BJ (cell line): ENCODE results near the gene CBLN4. TPM values are rescaled to one million over a fixed set of nuclear protein-coding genes. Genes with fewer than 3 reads are reported as not detected.

Source experiments
- CTCF ChIA-PET: fragments of 350-600 bp; formaldehyde crosslinking; extraction: SDS; loops from one replicate; lab custom pipeline; 2021; ENCODE audit warnings: antibody characterized with exemption, inconsistent platforms; lab: Yijun Ruan, JAX
- POLR2A ChIA-PET: fragments of 300-600 bp; sonication (Branson Sonifier 250); formaldehyde crosslinking; extraction: SDS; loops from one replicate; lab custom pipeline; 2021; ENCODE audit warnings: antibody characterized with exemption; lab: Charles Lee
- DNase-seq: peaks from one replicate; pipeline ENCODE4 v3.0.0-alpha.2; 2011; ENCODE audit warnings: low read depth
- H3K27me3 ChIP-seq: 2 replicates; pipeline ENCODE4 v1.6.0; 2011; ENCODE audit warnings: low read length; ENCODE audit not compliant: control insufficient read depth, insufficient read depth
- H3K36me3 ChIP-seq: 2 replicates; pipeline ENCODE4 v1.5.1; 2011; ENCODE audit warnings: low read length; ENCODE audit not compliant: control insufficient read depth, insufficient read depth
- H3K4me3 ChIP-seq: 2 replicates; pipeline ENCODE4 v1.5.1; 2011; ENCODE audit warnings: low read depth, mild to moderate bottlenecking, control low read depth, low read length
- CTCF ChIP-seq: IDR thresholded peaks from 2 replicates; pipeline ENCODE4 v1.5.1; 2011; ENCODE audit warnings: low read depth, mild to moderate bottlenecking, control low read depth, inconsistent platforms, low read length, moderate library complexity; ENCODE audit not compliant: insufficient read depth
- polyA plus RNA-seq: library from polyadenylated mRNA; depleted of rRNA; stranded (reverse); fragments of >200 nt; gene quantifications from 2 replicates; pipeline ENCODE4 v1.2.3, GENCODE V29; 2011

Gene CBLN4
- polyA plus RNA-seq, 1 experiment: not detected

DNA sequence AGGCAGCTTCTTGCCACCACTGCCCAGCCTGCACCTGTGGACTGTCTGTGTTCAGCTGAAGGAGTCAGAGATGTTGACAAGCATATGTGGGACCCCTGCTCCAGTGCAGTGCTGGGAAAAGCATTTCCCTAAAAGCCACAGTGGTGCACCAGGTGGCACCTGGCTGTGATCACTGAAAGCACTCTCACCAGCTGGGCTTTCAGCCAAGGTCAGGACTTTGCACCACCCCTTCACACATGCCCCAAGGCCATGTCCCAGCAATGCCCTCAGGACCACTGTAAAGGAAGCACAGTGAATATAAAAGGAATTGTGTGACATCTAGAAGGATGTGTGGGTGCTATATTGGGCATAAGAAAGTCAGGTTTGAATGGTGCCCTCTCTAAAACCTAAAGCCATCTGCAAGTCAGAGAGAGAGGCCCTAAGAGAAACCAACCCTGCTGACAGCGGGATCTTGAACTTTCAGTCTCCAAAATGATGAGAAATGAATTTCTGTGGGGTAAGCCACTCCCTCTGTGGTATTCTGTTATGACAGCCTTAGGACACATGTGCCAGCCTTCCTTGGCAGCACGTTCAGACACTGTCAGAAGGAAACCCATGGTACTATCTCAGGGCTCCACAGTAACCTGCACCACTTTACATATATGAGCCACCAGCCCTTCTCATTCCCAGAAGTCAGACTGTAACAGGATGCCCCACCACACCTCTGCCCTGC is 30.7 kb downstream of the CBLN4 start:
- ChIA-PET CTCF (no interaction called here), POLR2A (no interaction called here)
- DNase-seq: no peak
- Histone ChIP-seq H3K27me3 (no peaks in the 10 kb centered on the region), H3K36me3 (no peaks in the 10 kb centered on the region), H3K4me3 (no peak overlapping the region)
- no peak for TF ChIP-seq CTCF

DNA sequence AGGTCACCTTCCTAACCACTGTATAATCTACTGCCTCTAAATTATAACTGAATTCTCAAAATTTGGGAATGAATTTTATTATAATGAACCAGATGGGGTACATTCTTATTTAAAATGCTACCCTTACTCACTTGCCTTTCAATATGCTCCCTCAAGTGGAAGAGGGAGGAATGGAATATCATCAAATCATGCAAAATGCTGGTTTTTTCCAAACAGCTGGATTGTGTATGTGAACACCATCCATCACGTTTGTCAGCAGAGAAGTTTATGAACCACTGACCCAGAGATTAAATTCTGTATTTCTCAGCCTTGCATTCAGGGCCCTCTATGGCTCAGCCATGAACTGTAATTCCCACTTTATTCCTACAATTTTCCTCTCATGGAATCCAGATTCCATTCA is 40.5 kb downstream of the CBLN4 start:
- ChIA-PET POLR2A (no interaction called here), CTCF (no interaction called here)

GRCh38 chr20:55961376-55962330 is 43.7 kb downstream of the CBLN4 start:
- H3K4me3 ChIP-seq: no peak overlapping the region
- CTCF ChIA-PET: no interaction called here
- POLR2A ChIA-PET: no interaction called here

More for the DNA sequence above, 40.5 kb downstream of the CBLN4 start:
- Histone ChIP-seq H3K36me3 (no peaks in the 10 kb centered on the region), H3K27me3 (no peaks in the 10 kb centered on the region), H3K4me3 (no peak overlapping the region)
- no peak for TF ChIP-seq CTCF
- no peak for DNase-seq

GRCh38 chr20:55953201-55953600 is 52.1 kb downstream of the CBLN4 start:
- ChIA-PET CTCF (no interaction called here), POLR2A (no interaction called here)
- no peak for TF ChIP-seq CTCF
- Histone ChIP-seq H3K27me3 (no peaks in the 10 kb centered on the region), H3K36me3 (no peaks in the 10 kb centered on the region), H3K4me3 (no peak overlapping the region)
- no peak for DNase-seq

More at GRCh38 chr20:55961376-55962330, 43.7 kb downstream of the CBLN4 start:
- no peak for DNase-seq
- Histone ChIP-seq H3K36me3 (no peaks in the 10 kb centered on the region), H3K27me3 (no peaks in the 10 kb centered on the region)
- TF ChIP-seq CTCF: no peak

DNA sequence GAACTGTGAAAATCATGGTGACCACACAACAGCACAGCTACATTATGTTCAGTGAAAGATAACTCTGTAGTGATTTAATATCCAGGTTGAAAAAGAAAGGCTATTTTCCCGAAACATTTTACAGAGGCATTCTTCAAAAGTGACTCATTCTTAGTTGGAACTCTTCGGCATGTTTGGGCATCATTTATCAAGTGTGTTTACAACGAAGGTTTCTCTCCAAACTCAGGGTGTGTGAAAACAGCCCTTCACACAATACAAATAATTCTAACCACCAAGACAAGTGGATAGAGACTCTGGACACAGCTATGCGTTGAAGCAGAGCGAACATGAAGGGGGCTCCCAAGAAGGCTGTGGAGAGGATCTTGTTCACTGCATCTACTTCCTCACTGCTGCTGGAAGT is 57.6 kb downstream of the CBLN4 start:
- ChIA-PET CTCF (no interaction called here), POLR2A (no interaction called here)
- Histone ChIP-seq H3K36me3 (no peaks in the 10 kb centered on the region), H3K4me3 (no peak overlapping the region), H3K27me3 (no peaks in the 10 kb centered on the region)
- DNase-seq: no peak
- no peak for TF ChIP-seq CTCF
